GM23248 (cell line): ENCODE results near the gene REM2.

Experiments used
- EZH2 ChIP-seq: fragments of 200-600 bp; sonication (generic); IDR thresholded peaks from 2 replicates; pipeline ENCODE4 v1.6.1; 2018; ENCODE audit warnings: antibody characterized with exemption, mild to moderate bottlenecking; ENCODE audit not compliant: insufficient read depth, poor library complexity, severe bottlenecking
- EZH2phosphoT487 ChIP-seq: fragments of 200-600 bp; sonication (generic); IDR thresholded peaks from 2 replicates; pipeline ENCODE4 v1.6.1; 2018; ENCODE audit warnings: antibody characterized with exemption, moderate library complexity, mild to moderate bottlenecking, low read depth; ENCODE audit not compliant: insufficient read depth

DNA sequence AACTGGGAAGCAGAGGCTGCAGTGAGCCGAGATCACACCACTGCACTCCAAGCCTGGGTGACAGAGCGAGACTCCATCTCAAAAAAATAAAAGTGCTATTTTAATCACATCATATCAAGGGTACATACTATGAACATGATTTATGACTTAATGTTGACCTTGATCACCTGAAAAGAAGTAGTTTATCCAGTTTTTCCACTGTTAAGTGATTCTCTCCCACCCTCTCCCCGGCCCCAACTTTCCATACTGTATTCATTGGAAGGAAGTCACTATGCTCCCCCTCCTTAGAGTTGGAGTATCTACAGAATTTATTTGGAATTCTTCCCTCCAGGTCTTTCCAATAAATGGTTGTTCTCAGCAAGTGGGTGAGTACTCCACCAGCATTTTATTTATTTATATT, 49.1 kb downstream of the REM2 start:
- TF ChIP-seq EZH2phosphoT487 (no peak), EZH2 (no peak)
